Stimulated activated CD8-positive, alpha-beta memory T cell treated with anti-CD3 and anti-CD28 coated beads, Interleukin-4, amount 100 ng/mL, for 1 hour (primary cell): ENCODE data around the gene BCAM.
"Not testable (repeated sequence)": the region's sequence is repeated elsewhere in the genome, so short reads cannot be mapped to it uniquely, and the experiment has no call there.

Experiments
- DNase-seq, 2 donors: peaks; one replicate each; pipeline ENCODE4 v3.0.0-alpha.2; 2020; ENCODE audit warnings: low read depth in 2 of 2, low spot score in 1 of 2

Gene BCAM

DNA sequence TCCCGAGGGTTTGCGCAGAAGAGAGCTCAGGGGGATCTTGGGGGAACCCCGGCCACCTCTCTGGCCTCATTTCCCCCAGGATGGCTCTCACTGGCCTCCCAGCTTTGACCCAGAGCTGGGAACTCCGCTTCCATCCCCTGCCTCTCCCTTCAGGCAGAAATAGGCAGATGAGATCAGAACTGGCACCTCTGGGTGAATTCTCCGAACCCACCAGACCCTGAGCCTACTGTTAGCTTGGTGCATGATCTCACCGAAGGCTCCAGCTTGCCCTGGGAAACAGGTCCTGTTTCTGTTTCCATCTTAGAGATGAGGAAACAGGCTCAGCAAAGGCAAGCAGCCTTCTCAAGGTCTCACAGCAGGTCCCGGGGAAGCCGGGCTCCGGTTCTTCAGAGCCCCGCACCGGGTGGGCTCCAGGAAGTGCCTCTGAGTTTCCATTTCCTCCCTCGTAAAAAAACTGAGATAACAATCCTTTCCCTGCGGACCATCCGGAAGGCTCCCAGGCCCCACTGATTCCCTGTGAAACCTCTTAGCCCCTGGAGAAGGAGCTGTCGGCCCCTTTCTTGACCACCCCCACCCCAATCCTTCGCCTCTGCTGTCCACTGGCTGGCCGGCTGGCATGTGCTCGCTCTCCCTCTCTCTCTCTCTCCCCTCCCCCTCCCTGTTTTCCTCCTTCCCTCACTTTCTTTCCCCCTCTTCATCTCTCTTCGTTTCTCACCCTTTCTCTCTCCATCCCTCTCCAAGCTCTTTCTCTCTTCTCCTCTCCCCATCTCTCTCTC lies 39.3 kb downstream of the BCAM start:
- no peak for DNase-seq

DNA sequence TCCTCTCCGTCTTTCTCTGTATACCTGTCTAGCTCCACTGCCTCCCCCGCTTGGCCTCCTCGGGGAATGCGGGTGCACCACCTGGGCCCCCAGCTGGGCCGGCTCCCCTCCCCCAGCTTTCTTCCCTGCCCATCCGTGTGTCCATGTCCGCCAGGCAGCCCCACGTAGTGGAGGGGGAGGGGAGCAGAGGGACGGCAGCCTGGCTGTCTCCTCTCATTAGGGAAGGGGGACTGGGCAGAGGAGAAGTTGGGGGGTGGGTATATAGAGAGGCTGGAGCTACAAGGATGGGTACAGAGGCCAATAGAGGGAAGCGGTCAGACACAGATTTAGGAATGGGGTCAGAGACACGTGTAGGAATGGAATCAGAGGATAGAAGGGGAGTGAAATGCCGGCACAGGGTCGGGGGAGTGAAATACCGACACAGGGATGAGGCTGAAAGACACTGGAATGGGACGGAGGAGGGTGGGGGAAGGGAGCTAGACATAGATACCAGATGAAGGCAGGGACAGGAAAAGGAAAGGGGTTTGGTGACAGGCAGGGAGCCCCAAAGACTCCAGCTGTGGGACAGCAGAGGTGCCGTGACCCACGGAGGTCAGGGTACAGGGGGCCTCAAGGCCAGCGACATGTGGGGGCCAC lies 40.0 kb downstream of the BCAM start:
- no peak for DNase-seq

- DNase-seq: no peak
Observed at GRCh38 chr19:44850641-44851109, 41.8 kb downstream of the BCAM start.

- DNase-seq: no peak
Observed at GRCh38 chr19:44851427-44851826, 42.5 kb downstream of the BCAM start.

DNA sequence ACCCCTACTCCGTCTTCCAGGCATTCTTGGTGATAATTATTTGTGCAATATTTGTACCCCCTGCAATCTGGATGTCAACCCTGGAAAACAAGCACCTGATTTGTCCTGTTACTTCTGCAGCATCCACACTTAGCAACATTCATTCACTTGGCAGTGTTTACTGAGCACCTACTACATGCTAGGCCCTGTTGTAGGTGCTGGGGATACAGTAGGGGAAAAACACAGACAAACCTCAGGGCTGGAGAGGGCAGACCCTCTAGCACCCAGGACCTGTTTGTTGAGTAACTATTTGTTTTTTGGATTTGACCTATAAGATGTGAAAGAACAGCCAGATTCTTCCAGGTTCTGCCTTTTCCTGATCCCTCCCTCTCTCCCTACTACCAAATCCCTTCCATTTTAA lies 46.7 kb downstream of the BCAM start:
- no peak for DNase-seq

DNA sequence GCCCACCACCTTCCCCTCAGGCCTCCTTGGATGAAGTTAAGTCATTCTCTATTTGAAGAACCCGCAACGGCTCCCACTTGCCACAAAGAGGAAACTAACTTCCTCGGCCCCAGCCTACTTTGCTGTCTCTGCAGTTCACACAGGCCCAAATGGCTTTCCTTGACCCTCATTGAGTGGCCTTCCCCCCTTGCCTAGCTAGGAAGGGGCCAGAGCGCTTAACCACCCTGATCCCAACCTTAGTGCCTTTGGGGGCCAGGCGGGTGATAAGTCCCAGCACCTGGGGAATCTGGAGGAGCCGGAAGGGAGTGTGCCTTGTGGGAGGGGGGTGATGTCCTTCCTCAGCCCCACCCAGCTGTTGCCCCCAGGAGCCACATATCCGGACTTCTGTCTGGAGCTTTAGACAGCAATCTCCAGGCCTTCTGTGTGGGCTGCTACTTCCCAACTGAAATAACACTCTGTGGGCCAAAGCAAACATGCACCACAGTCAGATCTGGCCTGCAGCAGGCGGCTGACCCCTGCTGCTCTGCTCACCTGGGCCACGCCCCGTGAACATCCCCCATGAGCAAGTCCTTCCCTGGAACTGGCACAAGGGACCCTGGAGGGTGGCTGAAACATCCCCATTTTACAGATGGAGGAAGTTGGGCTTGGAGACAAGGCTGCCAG lies 47.6 kb downstream of the BCAM start:
- no peak for DNase-seq

GRCh38 chr19:44857837-44858236 lies 48.9 kb downstream of the BCAM start:
- DNase-seq: no peak

DNA sequence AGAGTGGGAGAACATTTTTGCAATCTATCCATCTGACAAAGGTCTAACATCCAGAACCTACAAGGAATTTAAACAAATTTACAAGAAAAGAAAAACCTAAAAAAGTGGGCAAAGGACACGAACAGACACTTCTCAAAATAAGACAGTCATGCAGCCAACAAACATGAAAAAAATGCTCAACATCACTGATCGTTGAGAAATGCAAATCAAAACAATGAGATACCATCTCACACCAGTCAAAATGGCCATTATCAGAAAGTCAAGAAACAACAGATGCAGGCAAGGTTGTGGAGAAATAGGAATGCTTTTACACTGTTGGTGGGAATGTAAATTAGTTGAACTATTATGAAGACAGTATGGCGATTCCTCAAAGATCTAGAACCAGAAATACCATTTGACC lies 52.7 kb downstream of the BCAM start:
- DNase-seq: not testable (repeated sequence)

DNA sequence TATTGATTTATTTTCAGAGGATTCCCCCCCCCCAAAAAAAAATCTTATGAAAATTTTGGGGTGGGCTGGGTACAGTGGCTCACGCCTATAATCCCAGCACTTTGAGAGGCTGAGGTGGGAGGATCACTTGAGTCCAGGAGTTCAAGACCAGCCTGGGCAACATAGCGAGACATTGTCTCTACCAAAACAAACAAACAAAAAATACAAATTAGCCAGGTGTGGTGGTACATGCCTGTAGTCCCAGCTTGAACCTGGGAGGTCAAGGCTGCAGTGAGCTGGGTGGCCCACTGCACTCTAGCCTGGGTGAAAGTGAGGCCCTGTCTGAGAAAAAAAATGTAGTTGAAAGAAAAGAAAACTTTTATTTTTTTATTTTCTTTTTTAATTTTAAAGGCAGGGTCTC lies 55.1 kb downstream of the BCAM start:
- no peak for DNase-seq

- no peak for DNase-seq
Observed at GRCh38 chr19:44865196-44865767, 56.4 kb downstream of the BCAM start.

GRCh38 chr19:44866664-44867063 lies 57.8 kb downstream of the BCAM start:
- DNase-seq: no peak

GRCh38 chr19:44867578-44867977 lies 58.7 kb downstream of the BCAM start:
- DNase-seq: no peak

- DNase-seq: no peak
Observed at GRCh38 chr19:44869733-44870470, 61.0 kb downstream of the BCAM start.
